Retina (tissue), 1 donor: ENCODE measurements around the gene SLC17A9.

Source experiments
- DNase-seq: peaks from one replicate; pipeline ENCODE4 v3.0.0-alpha.2; 2016

SLC17A9 gene

DNA sequence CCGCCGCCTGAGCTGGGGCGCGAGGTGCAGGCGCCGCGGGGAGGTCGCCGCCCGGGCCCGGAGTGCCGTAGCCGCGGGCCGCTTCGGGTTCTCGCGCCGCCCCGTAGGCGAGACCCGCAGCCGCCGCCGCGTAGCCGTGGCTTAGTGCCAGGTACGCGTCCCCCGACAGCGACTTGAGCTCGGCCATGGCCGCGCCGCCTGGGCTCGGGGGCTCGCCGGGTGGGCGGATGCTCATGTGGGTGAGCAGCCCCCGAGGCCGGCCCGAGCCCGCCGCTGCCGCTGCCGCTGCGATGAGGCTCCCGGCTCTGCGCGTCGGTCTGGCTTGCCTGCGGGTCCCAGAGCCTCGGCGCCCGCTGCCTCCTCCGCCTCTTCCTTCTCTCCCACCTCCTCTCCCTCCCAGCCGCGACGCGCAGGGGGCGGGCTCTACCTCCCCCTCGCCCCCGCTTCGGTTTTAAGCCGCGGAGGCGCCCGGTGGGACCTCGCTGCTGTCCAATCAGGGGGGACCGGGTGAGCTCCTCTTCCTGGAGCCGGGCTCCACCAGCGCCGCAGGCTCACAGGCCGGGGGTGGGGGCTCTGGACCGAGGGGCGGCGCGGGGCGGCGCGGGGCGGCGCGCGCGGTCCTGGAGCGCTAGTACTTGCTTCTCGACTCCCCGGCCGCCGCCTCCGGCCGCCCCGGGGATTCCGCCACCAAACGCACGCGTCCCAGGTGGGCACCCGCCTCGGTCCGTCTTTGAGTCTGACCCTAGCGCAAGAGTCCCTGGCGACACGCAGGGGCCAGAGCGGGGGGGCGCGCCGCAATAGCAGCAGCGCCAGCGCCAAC is 54.2 kb downstream of the SLC17A9 start, which contains the start of gene BHLHE23:
Gene BHLHE23 (minus strand): TSS at position 425 of the 820 bp plus-strand sequence. CDS start 190 bp downstream, at position 235.
- peak; percentile 83 for DNase-seq

GRCh38 chr20:63007360-63007645 is 54.8 kb downstream of the SLC17A9 start:
- DNase-seq, result no peak

GRCh38 chr20:63007646-63008488 is 55.4 kb downstream of the SLC17A9 start:
- no peak for DNase-seq

GRCh38 chr20:63008541-63009044 is 56.1 kb downstream of the SLC17A9 start:
- no peak for DNase-seq

- peak; percentile 91 for DNase-seq
These were observed 56.8 kb downstream of the SLC17A9 start for GRCh38 chr20:63009045-63009961.

- DNase-seq, result no peak
These were observed 57.7 kb downstream of the SLC17A9 start for GRCh38 chr20:63009988-63010769.

DNA sequence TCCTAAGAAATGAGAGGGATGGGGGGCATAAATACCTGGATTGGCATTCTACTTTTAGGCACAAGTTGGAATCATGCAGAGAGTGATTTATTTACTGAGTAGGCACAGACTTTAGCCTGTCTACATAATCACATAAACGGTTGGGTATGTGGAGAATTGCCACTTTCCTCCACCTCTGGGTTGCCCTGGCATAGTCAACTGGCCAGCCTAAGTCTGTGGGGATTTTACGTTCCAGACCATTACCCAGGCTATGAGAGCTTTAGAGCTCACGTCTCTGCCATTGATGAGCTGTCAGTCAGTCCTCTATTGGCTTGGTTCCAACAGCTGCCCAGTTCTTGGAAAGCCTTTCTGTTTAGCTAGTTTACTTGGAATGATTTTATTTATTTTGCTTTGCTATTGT is 59.3 kb downstream of the SLC17A9 start:
- DNase-seq, result no peak

- no peak for DNase-seq
These were observed 60.7 kb downstream of the SLC17A9 start for GRCh38 chr20:63013207-63013606.

GRCh38 chr20:63014287-63014686 is 61.8 kb downstream of the SLC17A9 start:
- no peak for DNase-seq

- DNase-seq, result peak; percentile 86
These were observed 62.2 kb downstream of the SLC17A9 start for GRCh38 chr20:63014710-63015109.

GRCh38 chr20:63015147-63015661 is 62.7 kb downstream of the SLC17A9 start:
- DNase-seq, result no peak

DNA sequence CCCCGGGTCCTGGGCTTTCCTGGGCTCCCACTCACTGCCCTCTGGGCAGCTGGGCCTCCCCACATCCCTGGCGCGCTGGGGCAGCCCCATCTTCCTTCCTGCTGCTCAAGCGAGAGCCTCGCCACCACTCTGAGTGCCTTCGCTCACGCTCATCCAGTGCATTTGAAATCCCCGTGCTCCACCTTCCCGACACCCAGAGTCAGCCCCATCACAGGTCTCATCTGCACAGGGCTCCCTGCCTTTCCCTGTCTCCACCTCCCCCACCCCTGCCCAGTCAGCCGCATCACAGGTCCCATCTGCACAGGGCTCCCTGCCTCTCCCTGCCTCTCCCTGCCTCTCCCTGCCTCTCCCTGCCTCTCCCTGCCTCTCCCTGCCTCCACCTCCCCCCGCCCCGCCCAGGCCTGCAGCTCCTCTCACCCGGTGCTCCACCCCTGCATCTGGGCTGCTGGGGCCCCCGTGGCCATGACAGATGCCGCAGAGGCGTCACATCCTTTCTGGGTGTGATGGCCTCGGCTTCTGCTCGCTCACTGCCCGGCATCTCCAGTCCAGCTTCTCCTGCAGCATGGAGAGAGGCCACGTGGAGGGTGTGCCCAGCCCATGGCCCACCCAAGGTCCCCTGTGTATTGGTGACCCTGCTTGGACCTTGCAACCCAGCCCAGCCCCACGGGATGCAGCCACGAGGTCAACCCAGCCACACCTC is 63.3 kb downstream of the SLC17A9 start:
- no peak for DNase-seq

DNA sequence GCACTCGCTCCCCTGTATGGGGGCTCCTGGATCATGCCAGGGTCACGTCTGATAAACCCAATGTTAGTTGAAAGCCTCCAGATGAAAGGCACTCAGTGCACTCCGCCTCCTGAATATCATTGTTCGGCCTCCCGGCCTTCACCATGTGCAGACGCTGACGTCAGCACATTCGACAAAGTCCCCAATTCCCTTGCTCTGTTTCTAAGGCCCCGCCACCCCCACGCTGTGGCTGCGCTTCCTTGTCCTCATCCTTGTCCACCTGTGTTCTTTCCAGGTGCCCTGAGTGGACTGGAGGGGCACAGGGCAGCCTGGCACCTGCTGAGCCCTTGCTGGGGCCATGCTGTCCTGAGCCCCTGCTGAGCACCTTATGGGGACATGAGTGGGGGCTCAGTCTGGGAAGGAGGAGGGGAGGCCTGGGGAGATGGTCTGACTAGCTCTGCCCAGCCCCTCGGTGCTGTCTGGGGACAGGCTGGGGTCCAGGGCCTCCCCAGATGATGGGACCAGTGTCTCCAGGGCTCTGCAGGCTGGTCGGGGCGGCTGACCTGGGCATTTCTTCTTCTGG is 64.1 kb downstream of the SLC17A9 start:
- DNase-seq, result no peak

- DNase-seq, result peak; percentile 12
These were observed 64.7 kb downstream of the SLC17A9 start for GRCh38 chr20:63017076-63017825.

- peak; percentile 6 for DNase-seq
These were observed 65.4 kb downstream of the SLC17A9 start for GRCh38 chr20:63017826-63018411.
